CD14-positive monocyte (primary cell): Measurements from ENCODE around the gene CHKB. TPM values are rescaled to one million over a fixed set of nuclear protein-coding genes. Genes with fewer than 3 reads are reported as not detected.
A peak's percentile ranks its signal among the peaks of the same experiment; 100 is the strongest.

ENCODE experiments used
- DNase-seq, 3 donors: peaks; one replicate each; pipeline ENCODE4 v3.0.0-alpha.2; 2011 to 2022
- H2AFZ ChIP-seq: 2 replicates; pipeline ENCODE4 v1.6.0; 2012; ENCODE audit warnings: mild to moderate bottlenecking, low read depth, low read length, inconsistent platforms; ENCODE audit not compliant: insufficient read depth, poor library complexity, severe bottlenecking
- H3K27ac ChIP-seq, 2 donors: 1 replicate in 1 of 2; 2 replicates in 1 of 2; pipeline ENCODE4 v1.5.1; 2012 to 2013; ENCODE audit warnings: low read length in 2 of 2, control low read depth in 1 of 2, inconsistent platforms in 1 of 2, low read depth in 1 of 2, mild to moderate bottlenecking in 1 of 2
- H3K27me3 ChIP-seq, 2 donors: one replicate each; pipeline versions ENCODE4 v1.6.0 to v1.6.1; 2011 to 2013; ENCODE audit warnings: low read length in 2 of 2; ENCODE audit not compliant: control insufficient read depth in 2 of 2, insufficient read depth in 2 of 2
- H3K36me3 ChIP-seq, 2 donors: replicated peaks in 1 of 2; 1 replicate in 1 of 2; 2 replicates in 1 of 2; pipeline versions ENCODE4 v1.5.1 to v1.6.1; 2012 to 2013; ENCODE audit warnings: low read length in 2 of 2, control low read depth in 1 of 2, inconsistent platforms in 1 of 2, mild to moderate bottlenecking in 1 of 2; ENCODE audit not compliant: insufficient read depth in 2 of 2, control insufficient read depth in 1 of 2
- H3K4me1 ChIP-seq, 2 donors: 1 replicate in 1 of 2; 2 replicates in 1 of 2; pipeline versions ENCODE4 v1.5.1 to v1.6.1; 2012 to 2013; ENCODE audit warnings: low read length in 2 of 2, control low read depth in 1 of 2, inconsistent platforms in 1 of 2, mild to moderate bottlenecking in 1 of 2, moderate library complexity in 1 of 2; ENCODE audit not compliant: insufficient read depth in 2 of 2, control insufficient read depth in 1 of 2
- H3K4me2 ChIP-seq: replicated peaks from 2 replicates; pipeline ENCODE3; 2012; ENCODE audit warnings: low read length, moderate library complexity, mild to moderate bottlenecking; ENCODE audit not compliant: poor library complexity, severe bottlenecking; ENCODE audit errors: extremely low read depth
- H3K4me3 ChIP-seq, 3 experiments: fragments of 200-600 bp in 1 of 3; sonication (generic) in 1 of 3; replicated peaks in 1 of 3; 1 replicate in 2 of 3; 2 replicates in 1 of 3; pipeline ENCODE4 v1.5.1; 2011 to 2013; ENCODE audit warnings: low read length in 3 of 3, mild to moderate bottlenecking in 3 of 3, control low read depth in 2 of 3, low read depth in 2 of 3, inconsistent platforms in 1 of 3, moderate library complexity in 1 of 3
- H3K79me2 ChIP-seq: 2 replicates; pipeline ENCODE4 v1.6.0; 2012; ENCODE audit warnings: mild to moderate bottlenecking, control low read depth, inconsistent platforms, low read length, moderate library complexity; ENCODE audit not compliant: insufficient read depth
- H3K9ac ChIP-seq: 2 replicates; pipeline ENCODE4 v1.6.0; 2017; ENCODE audit warnings: low read length, mild to moderate bottlenecking; ENCODE audit not compliant: insufficient read depth, poor library complexity, severe bottlenecking
- H3K9me3 ChIP-seq, 2 donors: replicated peaks in 1 of 2; 1 replicate in 1 of 2; 2 replicates in 1 of 2; pipeline versions ENCODE4 v1.5.1 to v1.6.1; 2012 to 2013; ENCODE audit warnings: low read length in 2 of 2, control low read depth in 1 of 2; ENCODE audit not compliant: control insufficient read depth in 1 of 2, insufficient read depth in 1 of 2
- H4K20me1 ChIP-seq: 2 replicates; pipeline ENCODE4 v1.6.0; 2012; ENCODE audit warnings: mild to moderate bottlenecking, low read length, control low read depth, moderate library complexity; ENCODE audit not compliant: insufficient read depth
- H3K27ac Mint-ChIP-seq, 7 donors: one replicate each; pipeline ENCODE4 v1.8.0; 2020; ENCODE audit warnings: mild to moderate bottlenecking in 7 of 7, mixed read lengths in 7 of 7, moderate library complexity in 6 of 7, inconsistent platforms in 2 of 7
- H3K27me3 Mint-ChIP-seq, 3 donors: one replicate each; pipeline ENCODE4 v1.8.0; 2021 to 2022; ENCODE audit warnings: low read depth in 3 of 3, mild to moderate bottlenecking in 3 of 3, mixed read lengths in 3 of 3, moderate library complexity in 3 of 3, inconsistent platforms in 1 of 3
- H3K36me3 Mint-ChIP-seq, 2 donors: one replicate each; pipeline ENCODE4 v1.8.0; 2020; ENCODE audit warnings: mixed read lengths in 2 of 2, inconsistent platforms in 1 of 2, mild to moderate bottlenecking in 1 of 2
- H3K4me1 Mint-ChIP-seq: one replicate; pipeline ENCODE4 v1.8.0; 2020; ENCODE audit warnings: mild to moderate bottlenecking, mixed read lengths
- H3K4me3 Mint-ChIP-seq, 2 donors: one replicate each; pipeline ENCODE4 v1.8.0; 2020; ENCODE audit warnings: mild to moderate bottlenecking in 2 of 2, mixed read lengths in 2 of 2, moderate library complexity in 1 of 2
- H3K9me3 Mint-ChIP-seq, 7 donors: one replicate each; pipeline ENCODE4 v1.8.0; 2020 to 2022; ENCODE audit warnings: mixed read lengths in 7 of 7, mild to moderate bottlenecking in 6 of 7, moderate library complexity in 6 of 7, inconsistent platforms in 2 of 7
- CTCF ChIP-seq: fragments of 200-600 bp; IDR thresholded peaks from one replicate; pipeline ENCODE4 v1.8.0; 2022; ENCODE audit warnings: antibody characterized with exemption, mild to moderate bottlenecking
- WGBS: methylation state at CpG from one replicate; pipeline ENCODE4 v1.1.5; 2013; ENCODE audit warnings: missing lambda C conversion rate; ENCODE audit not compliant: insufficient coverage; 5-methylcytosine and 5-hydroxymethylcytosine counted together
- intact Hi-C, 2 donors: fragments of 100-400 bp; cut with micrococcal nuclease; formaldehyde crosslinking; loops; one replicate each; pipeline versions ENCODE4 v1.15.0 to v1.15.1; 2023
- polyA plus RNA-seq, 3 donors: library from polyadenylated mRNA; depleted of rRNA in 1 of 3; unstranded in 2 of 3; stranded (reverse) in 1 of 3; fragments of 300-500 nt in 2 of 3; fragments of >200 nt in 1 of 3; fragmentation: Illumina TruSeq in 2 of 3; gene quantifications; 1 replicate in 2 of 3; 2 replicates in 1 of 3; pipeline ENCODE4 v1.2.3, GENCODE V29; 2012 to 2021

The CHKB gene
- polyA plus RNA-seq, 3 donors, result 29.1 to 286 (median 31.3) TPM

GRCh38 chr22:50599816-50600455 lies 17.3 kb upstream of the CHKB start:
- Histone ChIP-seq H3K9ac (no peak overlapping the region), H3K4me2 (peak overlapping the region; percentile 34), H4K20me1 (no peaks in the 10 kb centered on the region), H3K79me2 (no peaks in the 10 kb centered on the region), H3K4me3 (no peak overlapping the region), H3K27ac (no peak overlapping the region), H3K9me3 (peaks cover 0 to 16% of the 10 kb centered on the region in 2 donors), H3K4me1 (no peaks in the 10 kb centered on the region), H2AFZ (no peak overlapping the region), H3K27me3 (peaks cover 35 to 59% of the 10 kb centered on the region in 2 donors), H3K36me3 (no peaks in the 10 kb centered on the region)
- intact Hi-C loops, result no loop called here
- peak overlapping the region; percentile 66 to 88 for H3K4me3 Mint-ChIP-seq
- no peak for DNase-seq
- peaks cover 11 to 17% of the 10 kb centered on the region in 2 donors for H3K36me3 Mint-ChIP-seq
- peaks cover 51 to 70% (median 61%) of the 10 kb centered on the region in 3 donors for H3K27me3 Mint-ChIP-seq
- 10% methylated on average over 44 of the region's 52 CpGs for WGBS
- H3K27ac Mint-ChIP-seq, result peak overlapping the region in 1 of 7 donors; percentile 32
- TF ChIP-seq CTCF, result no peak
- H3K4me1 Mint-ChIP-seq, result peaks cover 4% of the 10 kb centered on the region
- H3K9me3 Mint-ChIP-seq, result peaks cover 0 to 19% (median 9%) of the 10 kb centered on the region in 7 donors

- H3K4me1 Mint-ChIP-seq, result peaks cover 4% of the 10 kb centered on the region
- H3K79me2 ChIP-seq, result no peaks in the 10 kb centered on the region
- peak overlapping the region in 1 of 2 donors; percentile 13 for H3K4me3 Mint-ChIP-seq
- no peak overlapping the region for H3K4me2 ChIP-seq
- peak overlapping the region in 1 of 7 donors; percentile 6 for H3K27ac Mint-ChIP-seq
- no peaks in the 10 kb centered on the region for H4K20me1 ChIP-seq
- no peak overlapping the region for H2AFZ ChIP-seq
- WGBS, result 100% methylated on average over 3 of the region's 5 CpGs
- TF ChIP-seq CTCF, result no peak
- no peak overlapping the region for H3K4me3 ChIP-seq
- no peak overlapping the region for H3K27ac ChIP-seq
- intact Hi-C loops, result no loop called here
- H3K9ac ChIP-seq, result no peak overlapping the region
- peaks cover 11 to 15% of the 10 kb centered on the region in 2 donors for H3K36me3 Mint-ChIP-seq
- DNase-seq, result no peak
- peaks cover 34 to 43% (median 37%) of the 10 kb centered on the region in 3 donors for H3K27me3 Mint-ChIP-seq
- peaks cover 0 to 2% of the 10 kb centered on the region in 2 donors for H3K9me3 ChIP-seq
- H3K36me3 ChIP-seq, result no peaks in the 10 kb centered on the region
- no peaks in the 10 kb centered on the region for H3K4me1 ChIP-seq
- H3K9me3 Mint-ChIP-seq, result peaks cover 0 to 17% (median 8%) of the 10 kb centered on the region in 7 donors
- H3K27me3 ChIP-seq, result peaks cover 15 to 40% of the 10 kb centered on the region in 2 donors
These were observed 14.4 kb upstream of the CHKB start for GRCh38 chr22:50597097-50597496.
